Endothelial cell of umbilical vein (primary cell): ENCODE data around the gene CLCNKA. TPM values are rescaled to one million over a fixed set of nuclear protein-coding genes. Genes with fewer than 3 reads are reported as not detected.

Experiments
- BruUV-seq: library from RNA; stranded (reverse); fragments of 400-500 nt; replicated peaks from 2 replicates; lab custom pipeline; 2021; lab: Mats Ljungman, UMichigan
- CTCF ChIA-PET: fragments of 300-600, 350-600 bp; sonication (Branson Sonifier 250); formaldehyde crosslinking; loops from one replicate; lab custom pipeline; 2021; ENCODE audit warnings: antibody characterized with exemption, inconsistent platforms; lab: Charles Lee
- POLR2A ChIA-PET: fragments of 300-600, 350-600 bp; sonication (Branson Sonifier 250); formaldehyde crosslinking; loops from one replicate; lab custom pipeline; 2021; ENCODE audit warnings: antibody characterized with exemption, inconsistent platforms; lab: Charles Lee
- DNase-seq: peaks from one replicate; pipeline ENCODE4 v3.0.0-alpha.2; 2011; ENCODE audit warnings: low read depth, low spot score
- FAIRE-seq: peaks from 2 replicates; lab custom pipeline; 2011; peaks lifted over from hg19 to GRCh38; lab: Jason Lieb, UNC
- H2AFZ ChIP-seq: 2 replicates; pipeline ENCODE4 v1.6.0; 2012; ENCODE audit warnings: low read depth, low read length, control low read depth, inconsistent platforms
- H3K27ac ChIP-seq: 2 replicates; pipeline ENCODE4 v1.5.1; 2011; ENCODE audit warnings: low read depth, mild to moderate bottlenecking, control low read depth, low read length, moderate library complexity; ENCODE audit not compliant: insufficient read depth
- H3K27me3 ChIP-seq, 2 experiments: 2 replicates each; pipeline versions ENCODE4 v1.6.0 to v1.6.1; 2011; ENCODE audit warnings: low read length in 2 of 2, mixed read lengths in 1 of 2; ENCODE audit not compliant: control insufficient read depth in 2 of 2, insufficient read depth in 2 of 2
- H3K36me3 ChIP-seq, 2 experiments: 2 replicates in 1 of 2; 3 replicates in 1 of 2; pipeline ENCODE4 v1.5.1; 2011; ENCODE audit warnings: low read length in 2 of 2, mild to moderate bottlenecking in 1 of 2, moderate library complexity in 1 of 2; ENCODE audit not compliant: control insufficient read depth in 2 of 2, insufficient read depth in 2 of 2; ENCODE audit errors: extremely low read depth in 1 of 2
- H3K4me1 ChIP-seq: 3 replicates; pipeline ENCODE4 v1.5.1; 2011; ENCODE audit warnings: mild to moderate bottlenecking, low read length; ENCODE audit not compliant: control insufficient read depth, insufficient read depth; ENCODE audit errors: extremely low read depth
- H3K4me2 ChIP-seq: 2 replicates; pipeline ENCODE4 v1.6.1; 2011; ENCODE audit warnings: low read length, control low read depth, mixed read lengths; ENCODE audit not compliant: insufficient read depth
- H3K4me3 ChIP-seq, 3 experiments: fragments of 200-600 bp in 1 of 3; sonication (generic), shearing (Covaris generic) in 1 of 3; replicated peaks in 1 of 3; 2 replicates each; pipeline ENCODE4 v1.5.1; 2011 to 2016; ENCODE audit warnings: control low read depth in 3 of 3, low read length in 3 of 3, mild to moderate bottlenecking in 2 of 3, inconsistent platforms in 1 of 3, low read depth in 1 of 3, moderate library complexity in 1 of 3; ENCODE audit not compliant: insufficient read depth in 1 of 3
- H3K79me2 ChIP-seq: 2 replicates; pipeline ENCODE4 v1.6.0; 2012; ENCODE audit warnings: low read length, inconsistent platforms; ENCODE audit not compliant: control insufficient read depth, insufficient read depth
- H3K9ac ChIP-seq: replicated peaks from 2 replicates; pipeline ENCODE3; 2011; ENCODE audit warnings: low read length, control low read depth; ENCODE audit not compliant: insufficient read depth; ENCODE audit errors: extremely low read depth
- H3K9me1 ChIP-seq: replicated peaks from 3 replicates; pipeline ENCODE4 v1.6.0; 2011; ENCODE audit warnings: mild to moderate bottlenecking, low read length; ENCODE audit not compliant: control insufficient read depth, insufficient read depth; ENCODE audit errors: extremely low read depth
- H3K9me3 ChIP-seq: replicated peaks from 2 replicates; pipeline ENCODE4 v1.5.1; 2012; ENCODE audit warnings: low read length, inconsistent platforms; ENCODE audit not compliant: control insufficient read depth, insufficient read depth
- H4K20me1 ChIP-seq: replicated peaks from 2 replicates; pipeline ENCODE3; 2011; ENCODE audit warnings: mild to moderate bottlenecking, low read length; ENCODE audit not compliant: control insufficient read depth, insufficient read depth; ENCODE audit errors: extremely low read depth
- EZH2 ChIP-seq: IDR thresholded peaks from 2 replicates; pipeline ENCODE4 v1.6.1; 2012; ENCODE audit warnings: borderline replicate concordance, low read depth, mild to moderate bottlenecking, moderate library complexity, low read length, inconsistent platforms; ENCODE audit not compliant: severe bottlenecking
- FOS ChIP-seq: IDR thresholded peaks from 2 replicates; pipeline ENCODE4 v1.6.1; 2011; ENCODE audit warnings: mild to moderate bottlenecking, low read length, moderate library complexity, borderline replicate concordance; ENCODE audit not compliant: insufficient read depth
- GATA2 ChIP-seq: IDR thresholded peaks from 2 replicates; pipeline ENCODE4 v1.7.0; 2011; ENCODE audit warnings: low read depth, mild to moderate bottlenecking, moderate library complexity, mixed read lengths, low read length; ENCODE audit not compliant: insufficient read length, insufficient read depth
- JUN ChIP-seq: IDR thresholded peaks from 2 replicates; pipeline ENCODE4 v1.6.1; 2011; ENCODE audit warnings: borderline replicate concordance, low read depth; ENCODE audit not compliant: insufficient read length, insufficient read depth
- MAX ChIP-seq: IDR thresholded peaks from 2 replicates; pipeline ENCODE4 v1.6.1; 2011; ENCODE audit not compliant: insufficient read depth, insufficient read length
- MYC ChIP-seq: IDR thresholded peaks from one replicate; pipeline ENCODE4 v1.6.1; 2011; ENCODE audit warnings: mild to moderate bottlenecking, low read depth, low read length
- POLR2A ChIP-seq: IDR thresholded peaks from 2 replicates; pipeline ENCODE4 v1.6.1; 2012; ENCODE audit warnings: low read depth, mild to moderate bottlenecking, control low read depth, low read length
- POLR2AphosphoS5 ChIP-seq: IDR thresholded peaks from 2 replicates; pipeline ENCODE4 v1.6.1; 2012; ENCODE audit warnings: low read depth, mild to moderate bottlenecking, control low read depth, low read length, moderate library complexity; ENCODE audit not compliant: insufficient read depth
- dilution Hi-C: fragments of 300-500 bp; cut with MboI; formaldehyde crosslinking; loops from one replicate; pipeline ENCODE4 v1.15.0; 2019; ENCODE audit warnings: low sequenced_read_pairs; ENCODE audit not compliant: extremely low pct_ligation_motif_present
- intact Hi-C: fragments of 100-400 bp; cut with micrococcal nuclease; formaldehyde crosslinking; loops from one replicate; pipeline ENCODE4 v1.10.0; 2022
- polyA plus RNA-seq, 4 experiments: library from polyadenylated mRNA; depleted of rRNA in 3 of 4; stranded (reverse) in 3 of 4; unstranded in 1 of 4; fragments of >200 nt; gene quantifications; 2 replicates each; pipeline versions ENCODE4 v1.2.1 to v1.2.3, GENCODE V29; 2011 to 2012; ENCODE audit warnings: missing spikeins in 1 of 4
- total RNA-seq: library from RNA; stranded (reverse); gene quantifications from 2 replicates; pipeline ENCODE4 v1.2.3, GENCODE V29; 2021
- TF ChIP-seq, protein P1 (sequence below), 2 donors: IDR thresholded peaks; 1 replicate in 1 of 2; 2 replicates in 1 of 2; pipeline ENCODE4 v1.5.1; 2011; ENCODE audit warnings: low read length in 2 of 2, mild to moderate bottlenecking in 2 of 2, moderate library complexity in 2 of 2, control low read depth in 1 of 2, inconsistent platforms in 1 of 2, low read depth in 1 of 2; ENCODE audit not compliant: insufficient read depth in 1 of 2; ENCODE audit errors: extremely low read depth in 1 of 2

CLCNKA gene
- total and polyA plus RNA-seq, 2 donors (not counting 3 experiments of a cell fraction or from before 2014, with no cell fraction given): not detected

DNA sequence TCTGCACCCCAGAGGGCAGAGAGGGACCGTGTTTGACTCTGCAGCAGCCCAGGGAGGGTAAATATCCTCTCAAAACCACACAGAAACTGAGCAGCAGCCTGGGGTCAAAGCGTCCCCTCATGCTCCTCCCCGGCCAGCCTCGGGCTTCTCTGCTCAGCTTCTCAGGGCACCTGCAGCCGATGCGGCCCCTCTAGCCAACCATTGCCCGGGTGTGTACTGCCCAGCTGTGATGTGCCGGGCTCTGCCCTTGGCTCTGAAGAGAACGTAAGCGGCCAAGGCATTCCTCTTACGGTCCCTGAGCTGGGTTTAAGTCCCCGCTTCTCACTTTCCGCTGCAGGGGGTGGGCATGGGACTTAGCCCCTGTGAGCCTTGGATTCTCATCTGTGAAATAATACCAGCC lies 46.1 kb downstream of the CLCNKA start:
- Histone ChIP-seq H3K9me3 (no peaks in the 10 kb centered on the region), H3K27ac (no peak overlapping the region), H3K9ac (no peak overlapping the region), H3K27me3 (peaks cover 0 to 7% of the 10 kb centered on the region in 2 experiments), H2AFZ (no peak overlapping the region), H4K20me1 (no peaks in the 10 kb centered on the region), H3K9me1 (no peaks in the 10 kb centered on the region), H3K4me3 (no peak overlapping the region), H3K4me2 (no peak overlapping the region), H3K36me3 (no peaks in the 10 kb centered on the region), H3K4me1 (peaks cover under 1% of the 10 kb centered on the region), H3K79me2 (no peaks in the 10 kb centered on the region)
- TF ChIP-seq POLR2AphosphoS5 (no peak), MYC (no peak), EZH2 (no peak), GATA2 (no peak), JUN (no peak), POLR2A (no peak), FOS (no peak), MAX (no peak)
- TF ChIP-seq, protein P1, sequence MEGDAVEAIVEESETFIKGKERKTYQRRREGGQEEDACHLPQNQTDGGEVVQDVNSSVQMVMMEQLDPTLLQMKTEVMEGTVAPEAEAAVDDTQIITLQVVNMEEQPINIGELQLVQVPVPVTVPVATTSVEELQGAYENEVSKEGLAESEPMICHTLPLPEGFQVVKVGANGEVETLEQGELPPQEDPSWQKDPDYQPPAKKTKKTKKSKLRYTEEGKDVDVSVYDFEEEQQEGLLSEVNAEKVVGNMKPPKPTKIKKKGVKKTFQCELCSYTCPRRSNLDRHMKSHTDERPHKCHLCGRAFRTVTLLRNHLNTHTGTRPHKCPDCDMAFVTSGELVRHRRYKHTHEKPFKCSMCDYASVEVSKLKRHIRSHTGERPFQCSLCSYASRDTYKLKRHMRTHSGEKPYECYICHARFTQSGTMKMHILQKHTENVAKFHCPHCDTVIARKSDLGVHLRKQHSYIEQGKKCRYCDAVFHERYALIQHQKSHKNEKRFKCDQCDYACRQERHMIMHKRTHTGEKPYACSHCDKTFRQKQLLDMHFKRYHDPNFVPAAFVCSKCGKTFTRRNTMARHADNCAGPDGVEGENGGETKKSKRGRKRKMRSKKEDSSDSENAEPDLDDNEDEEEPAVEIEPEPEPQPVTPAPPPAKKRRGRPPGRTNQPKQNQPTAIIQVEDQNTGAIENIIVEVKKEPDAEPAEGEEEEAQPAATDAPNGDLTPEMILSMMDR (IDR thresholded peaks at IDR 0.05; ENCODE audit: extremely low read depth in 1 of 2, insufficient read depth in 1 of 2, low read depth in 1 of 2, low read length in 2 of 2): no peak
- CTCF ChIA-PET: interaction anchor here (0.6 to 2.6 kb wide), 6 partner anchors 11 to 295 kb away, joined by 3 to 11 read pairs (median 3); no protein-coding TSS in a partner anchor
- DNase-seq (no peak), FAIRE-seq (no peak)
- POLR2A ChIA-PET: no interaction called here
- intact Hi-C loops: no loop called here
- BruUV-seq: no TSS peak
- dilution Hi-C loops: no loop called here
